Right lobe of liver (tissue), 4 donors: ENCODE measurements around the gene SLC9B1.

Experiments
- POLR2A ChIP-seq: fragments of 450-650 bp; IDR thresholded peaks from one replicate; pipeline ENCODE4 v1.6.1; 2017; ENCODE audit warnings: antibody characterized with exemption, mild to moderate bottlenecking
- TF ChIP-seq, protein P1 (sequence below), 4 donors: fragments of 200-600 bp in 3 of 4; fragments of 450-650 bp in 1 of 4; IDR thresholded peaks; one replicate each; pipeline versions ENCODE4 v1.5.1 to v1.8.0; 2016 to 2022; ENCODE audit warnings: antibody characterized with exemption in 4 of 4, mild to moderate bottlenecking in 2 of 4
- donor health status: DM: no; HTN: no; CAD: no.
- donor health status: DM: no; HTN: no; CAD: no.
- donor health status: DM: no; HTN: yes; CAD: no.

DNA sequence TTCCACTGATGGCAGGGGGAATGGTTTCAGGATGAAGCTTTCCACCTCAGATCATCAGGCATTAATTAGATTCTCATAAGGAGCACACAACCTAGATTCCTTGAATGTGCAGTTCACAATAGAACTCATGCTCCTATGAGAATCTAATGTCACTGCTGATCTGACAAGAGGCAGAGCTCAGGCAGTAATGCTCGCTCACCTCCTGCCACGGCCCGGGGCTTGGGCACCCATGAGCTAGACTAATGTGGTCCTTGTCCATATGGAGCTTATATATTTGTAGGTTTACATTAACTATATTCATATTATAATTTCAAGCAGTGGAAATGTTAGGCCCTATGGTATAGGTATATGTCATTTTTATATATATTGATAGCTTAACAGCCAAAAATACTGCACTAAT is 32.6 kb upstream of the SLC9B1 start:
- TF ChIP-seq, protein P1, sequence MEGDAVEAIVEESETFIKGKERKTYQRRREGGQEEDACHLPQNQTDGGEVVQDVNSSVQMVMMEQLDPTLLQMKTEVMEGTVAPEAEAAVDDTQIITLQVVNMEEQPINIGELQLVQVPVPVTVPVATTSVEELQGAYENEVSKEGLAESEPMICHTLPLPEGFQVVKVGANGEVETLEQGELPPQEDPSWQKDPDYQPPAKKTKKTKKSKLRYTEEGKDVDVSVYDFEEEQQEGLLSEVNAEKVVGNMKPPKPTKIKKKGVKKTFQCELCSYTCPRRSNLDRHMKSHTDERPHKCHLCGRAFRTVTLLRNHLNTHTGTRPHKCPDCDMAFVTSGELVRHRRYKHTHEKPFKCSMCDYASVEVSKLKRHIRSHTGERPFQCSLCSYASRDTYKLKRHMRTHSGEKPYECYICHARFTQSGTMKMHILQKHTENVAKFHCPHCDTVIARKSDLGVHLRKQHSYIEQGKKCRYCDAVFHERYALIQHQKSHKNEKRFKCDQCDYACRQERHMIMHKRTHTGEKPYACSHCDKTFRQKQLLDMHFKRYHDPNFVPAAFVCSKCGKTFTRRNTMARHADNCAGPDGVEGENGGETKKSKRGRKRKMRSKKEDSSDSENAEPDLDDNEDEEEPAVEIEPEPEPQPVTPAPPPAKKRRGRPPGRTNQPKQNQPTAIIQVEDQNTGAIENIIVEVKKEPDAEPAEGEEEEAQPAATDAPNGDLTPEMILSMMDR (IDR thresholded peaks at IDR 0.05): no peak
- TF ChIP-seq POLR2A: no peak
